Loucy (cell line): ENCODE measurements around the gene SYNGR1.

Experiments
- H2AFZ ChIP-seq: fragments of 200-600 bp; sonication (generic); 2 replicates; pipeline ENCODE4 v1.6.0; 2016; ENCODE audit warnings: antibody characterized with exemption, mild to moderate bottlenecking, low read length, moderate library complexity
- H3F3A ChIP-seq: fragments of 200-600 bp; 2 replicates; pipeline ENCODE4 v1.6.0; 2016; ENCODE audit warnings: antibody characterized with exemption, low read depth, mild to moderate bottlenecking
- H3K27me3 ChIP-seq: fragments of 200-600 bp; sonication (generic); 2 replicates; pipeline ENCODE4 v1.6.1; 2014; ENCODE audit warnings: low read length, mild to moderate bottlenecking; ENCODE audit not compliant: insufficient read depth, poor library complexity, severe bottlenecking
- H3K36me3 ChIP-seq: fragments of 200-600 bp; sonication (generic); 2 replicates; pipeline ENCODE4 v1.6.1; 2016; ENCODE audit warnings: low read length; ENCODE audit not compliant: insufficient read depth
- H3K4me1 ChIP-seq: fragments of 200-600 bp; sonication (generic); 2 replicates; pipeline ENCODE4 v1.5.1; 2014; ENCODE audit warnings: low read length, mild to moderate bottlenecking; ENCODE audit not compliant: insufficient read depth, poor library complexity, severe bottlenecking
- H3K4me2 ChIP-seq: fragments of 200-600 bp; sonication (generic); 2 replicates; pipeline ENCODE4 v1.6.0; 2014; ENCODE audit warnings: antibody characterized with exemption, low read length, low read depth, mild to moderate bottlenecking; ENCODE audit not compliant: poor library complexity, severe bottlenecking
- H3K4me3 ChIP-seq: fragments of 200-600 bp; sonication (generic); 2 replicates; pipeline ENCODE4 v1.5.1; 2014; ENCODE audit warnings: low read length, mild to moderate bottlenecking, mixed read lengths; ENCODE audit not compliant: poor library complexity, severe bottlenecking
- H3K79me2 ChIP-seq: fragments of 200-600 bp; sonication (generic); 2 replicates; pipeline ENCODE4 v1.6.1; 2014; ENCODE audit warnings: low read length; ENCODE audit not compliant: insufficient read depth
- H3K9ac ChIP-seq: fragments of 200-600 bp; sonication (generic); 2 replicates; pipeline ENCODE4 v1.6.0; 2014; ENCODE audit warnings: mild to moderate bottlenecking, low read depth, low read length, moderate library complexity; ENCODE audit not compliant: poor library complexity, severe bottlenecking
- H3K9me2 ChIP-seq: fragments of 200-600 bp; sonication (generic); replicated peaks from 2 replicates; pipeline ENCODE4 v1.6.1; 2016; ENCODE audit warnings: low read depth, low read length, mixed read lengths
- H3K9me3 ChIP-seq: fragments of 200-600 bp; sonication (generic); 2 replicates; pipeline ENCODE4 v1.6.1; 2014; ENCODE audit warnings: mild to moderate bottlenecking, antibody characterized with exemption, low read length, low read depth; ENCODE audit not compliant: insufficient read depth
- H4K20me1 ChIP-seq: fragments of 200-600 bp; sonication (generic); 2 replicates; pipeline ENCODE4 v1.6.0; 2014; ENCODE audit warnings: antibody characterized with exemption, low read length, mild to moderate bottlenecking; ENCODE audit not compliant: insufficient read depth, poor library complexity, severe bottlenecking
- EZH2phosphoT487 ChIP-seq: fragments of 200-600 bp; IDR thresholded peaks from 2 replicates; pipeline ENCODE4 v1.6.1; 2018; ENCODE audit warnings: antibody characterized with exemption, mild to moderate bottlenecking, moderate library complexity, borderline replicate concordance
- TF ChIP-seq, protein P1 (sequence below): fragments of 200-600 bp; sonication (generic); conservative IDR thresholded peaks from 2 replicates; pipeline ENCODE4 v1.5.1; 2014; ENCODE audit warnings: mild to moderate bottlenecking, antibody characterized with exemption, low read length

The SYNGR1 gene

DNA sequence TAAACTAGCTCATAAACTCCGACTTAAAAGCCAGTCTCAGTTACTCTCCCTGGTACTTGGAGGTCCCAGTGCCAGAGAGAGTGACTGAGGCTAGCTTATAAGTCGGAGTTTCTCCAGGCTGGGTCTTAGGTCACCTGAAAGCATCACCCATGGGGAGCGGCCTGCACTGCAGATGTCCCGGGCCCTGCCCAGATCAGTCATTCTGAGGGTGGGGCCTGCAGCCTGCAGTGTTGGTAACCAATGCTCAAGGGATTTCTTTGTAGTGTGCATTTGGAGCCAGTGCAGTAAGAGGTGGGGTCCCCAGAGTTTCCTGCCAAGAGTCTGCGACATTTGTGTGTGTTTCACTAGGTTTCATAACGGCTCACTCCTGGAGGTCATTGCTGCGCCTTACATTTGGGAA lies 64.6 kb downstream of the SYNGR1 start:
- Histone ChIP-seq H3K36me3 (peaks cover 24% of the 10 kb centered on the region; the same call in 1 of the 2 replicates), H3K9me2 (no peaks in the 10 kb centered on the region), H3K79me2 (peaks cover 12% of the 10 kb centered on the region; the same call in 1 of the 2 replicates), H4K20me1 (no peaks in the 10 kb centered on the region), H3K4me1 (peaks cover 33% of the 10 kb centered on the region), H3K27me3 (no peaks in the 10 kb centered on the region), H3K4me2 (peak overlapping the region; percentile 15), H3K4me3 (no peak overlapping the region), H3K9me3 (no peaks in the 10 kb centered on the region), H2AFZ (no peak overlapping the region), H3K9ac (no peak overlapping the region), H3F3A (peaks cover 7% of the 10 kb centered on the region; the same call in 1 of the 2 replicates)
- TF ChIP-seq, protein P1, sequence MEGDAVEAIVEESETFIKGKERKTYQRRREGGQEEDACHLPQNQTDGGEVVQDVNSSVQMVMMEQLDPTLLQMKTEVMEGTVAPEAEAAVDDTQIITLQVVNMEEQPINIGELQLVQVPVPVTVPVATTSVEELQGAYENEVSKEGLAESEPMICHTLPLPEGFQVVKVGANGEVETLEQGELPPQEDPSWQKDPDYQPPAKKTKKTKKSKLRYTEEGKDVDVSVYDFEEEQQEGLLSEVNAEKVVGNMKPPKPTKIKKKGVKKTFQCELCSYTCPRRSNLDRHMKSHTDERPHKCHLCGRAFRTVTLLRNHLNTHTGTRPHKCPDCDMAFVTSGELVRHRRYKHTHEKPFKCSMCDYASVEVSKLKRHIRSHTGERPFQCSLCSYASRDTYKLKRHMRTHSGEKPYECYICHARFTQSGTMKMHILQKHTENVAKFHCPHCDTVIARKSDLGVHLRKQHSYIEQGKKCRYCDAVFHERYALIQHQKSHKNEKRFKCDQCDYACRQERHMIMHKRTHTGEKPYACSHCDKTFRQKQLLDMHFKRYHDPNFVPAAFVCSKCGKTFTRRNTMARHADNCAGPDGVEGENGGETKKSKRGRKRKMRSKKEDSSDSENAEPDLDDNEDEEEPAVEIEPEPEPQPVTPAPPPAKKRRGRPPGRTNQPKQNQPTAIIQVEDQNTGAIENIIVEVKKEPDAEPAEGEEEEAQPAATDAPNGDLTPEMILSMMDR: no peak
- TF ChIP-seq EZH2phosphoT487: no peak

DNA sequence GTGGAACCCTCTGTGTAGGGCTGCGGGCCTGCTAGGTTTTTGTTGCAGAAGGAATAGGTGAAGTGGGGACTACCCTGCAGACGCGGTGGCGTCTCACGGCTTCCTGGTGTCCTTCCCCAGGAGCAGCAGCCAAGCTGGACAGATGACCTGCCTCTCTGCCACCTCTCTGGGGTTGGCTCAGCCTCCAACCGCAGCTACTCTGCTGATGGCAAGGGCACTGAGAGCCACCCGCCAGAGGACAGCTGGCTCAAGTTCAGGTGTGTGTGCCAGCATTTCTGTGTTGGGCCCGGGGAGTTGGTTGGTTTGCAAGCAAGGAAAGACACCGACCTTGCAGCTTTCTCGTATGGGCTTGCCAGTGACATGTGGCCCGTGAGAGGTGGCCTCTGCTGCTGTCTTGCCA lies 65.1 kb downstream of the SYNGR1 start:
- Histone ChIP-seq H3F3A (peaks cover 7% of the 10 kb centered on the region; the same call in 1 of the 2 replicates), H3K9me2 (no peaks in the 10 kb centered on the region), H3K9me3 (no peaks in the 10 kb centered on the region), H3K79me2 (peaks cover 12% of the 10 kb centered on the region; the same call in 1 of the 2 replicates), H3K9ac (no peak overlapping the region), H3K27me3 (no peaks in the 10 kb centered on the region), H4K20me1 (no peaks in the 10 kb centered on the region), H2AFZ (no peak overlapping the region), H3K4me2 (peak overlapping the region; percentile 15), H3K4me3 (no peak overlapping the region), H3K4me1 (peaks cover 33% of the 10 kb centered on the region), H3K36me3 (peaks cover 28% of the 10 kb centered on the region; the same call in 1 of the 2 replicates)
- no peak for TF ChIP-seq EZH2phosphoT487
- TF ChIP-seq, protein P1: no peak

DNA sequence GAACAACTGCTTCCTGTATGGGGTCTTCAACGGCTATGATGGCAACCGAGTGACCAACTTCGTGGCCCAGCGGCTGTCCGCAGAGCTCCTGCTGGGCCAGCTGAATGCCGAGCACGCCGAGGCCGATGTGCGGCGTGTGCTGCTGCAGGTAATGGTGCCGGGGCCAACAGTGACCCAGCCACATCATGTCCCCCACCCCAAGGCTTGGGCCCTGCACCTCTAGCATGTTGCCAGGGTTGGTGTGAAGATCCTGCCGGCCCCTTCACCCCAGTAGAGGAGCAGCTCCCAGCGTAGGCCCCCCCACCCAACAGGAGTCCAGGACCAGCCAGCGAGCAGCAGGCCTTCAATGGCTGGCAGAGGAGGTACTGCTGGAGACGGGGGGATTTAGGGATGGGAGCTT lies 65.7 kb downstream of the SYNGR1 start:
- Histone ChIP-seq H3K9me2 (no peaks in the 10 kb centered on the region), H3K9me3 (no peaks in the 10 kb centered on the region), H3K4me2 (no peak overlapping the region), H3K36me3 (peaks cover 34% of the 10 kb centered on the region; the same call in 1 of the 2 replicates), H3F3A (peaks cover 7% of the 10 kb centered on the region; the same call in 1 of the 2 replicates), H2AFZ (no peak overlapping the region), H3K4me3 (no peak overlapping the region), H3K4me1 (peaks cover 33% of the 10 kb centered on the region), H4K20me1 (no peaks in the 10 kb centered on the region), H3K79me2 (peaks cover 11% of the 10 kb centered on the region; the same call in 1 of the 2 replicates), H3K9ac (no peak overlapping the region), H3K27me3 (no peaks in the 10 kb centered on the region)
- no peak for TF ChIP-seq EZH2phosphoT487
- TF ChIP-seq, protein P1: no peak
